Adrenal gland (tissue), 5 donors: ENCODE results near the gene IZUMO3.

Source experiments
- CTCF ChIP-seq, 6 experiments: fragments of 450-650 bp in 4 of 6; fragments of 200-600 bp in 2 of 6; sonication (generic) in 1 of 6; IDR thresholded peaks; 1 replicate in 5 of 6; 2 replicates in 1 of 6; pipeline versions ENCODE4 v1.5.1 to v1.8.0; 2016 to 2021; ENCODE audit warnings: antibody characterized with exemption in 6 of 6, mild to moderate bottlenecking in 2 of 6, moderate library complexity in 1 of 6
- POLR2A ChIP-seq, 2 donors: fragments of 450-650 bp; IDR thresholded peaks; one replicate each; pipeline ENCODE4 v1.6.1; 2017; ENCODE audit warnings: antibody characterized with exemption in 2 of 2, mild to moderate bottlenecking in 2 of 2, moderate library complexity in 1 of 2
- donor health status: DM: no; HTN: no; CAD: no.

- TF ChIP-seq CTCF (IDR thresholded peaks at IDR 0.05) (no peak), POLR2A (IDR thresholded peaks at IDR 0.05) (no peak)
Measured at GRCh38 chr9:24509850-24510249, 35.8 kb downstream of the IZUMO3 start.
